ENCODE measurements around the gene GAN. TPM values are rescaled to one million over a fixed set of nuclear protein-coding genes. Genes with fewer than 3 reads are reported as not detected.
A peak's percentile ranks its signal among the peaks of the same experiment; 100 is the strongest.

The GAN gene
- total RNA-seq, 4 donors from 2014 or later = 12.9 to 15.7 (median 14.0) TPM

GRCh38 chr16:81315271-81316175, 761 bp downstream of the GAN start:
- TF ChIP-seq CTCF (IDR thresholded peaks at IDR 0.05) = peak in 2 of 4 experiments; percentile 15 to 35
- TF ChIP-seq EP300 (IDR thresholded peaks at IDR 0.05) = no peak
- no peak for TF ChIP-seq POLR2AphosphoS5 (IDR thresholded peaks at IDR 0.05)
- peak; percentile 21 to 41 for TF ChIP-seq POLR2A (IDR thresholded peaks at IDR 0.05)
- Histone ChIP-seq H3K9me3 (no peaks in the 10 kb centered on the region), H3K27ac (peak overlapping the region; percentile 85 to 94 (median 92)), H3K4me3 (peak overlapping the region; percentile 63 to 78), H3K27me3 (no peaks in the 10 kb centered on the region), H3K4me1 (peaks cover 7 to 63% (median 16%) of the 10 kb centered on the region in 3 donors), H3K36me3 (no peaks in the 10 kb centered on the region)
- peak; percentile 59 for ATAC-seq
- 0 to 6% methylated on average over 5 of the region's 88 CpGs for WGBS, 2 donors (ENCODE audit: low coverage in 1 of 2)

DNA sequence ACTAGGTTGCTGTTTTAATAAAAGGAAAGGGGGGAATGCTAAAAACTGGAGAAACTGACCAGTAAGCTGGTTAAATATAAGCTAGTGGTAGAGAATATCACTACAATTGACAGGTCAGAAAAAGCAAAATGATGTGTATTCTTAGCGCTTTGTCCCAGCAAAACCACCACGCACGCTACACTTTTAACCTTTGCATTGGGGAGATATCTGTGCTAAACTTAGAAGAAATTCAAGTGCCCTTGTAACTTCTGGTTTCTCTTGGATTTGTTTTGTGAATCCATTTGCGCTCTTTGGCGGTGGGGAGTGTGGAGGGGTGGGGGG, 1.4 kb downstream of the GAN start:
- H3K9me3 ChIP-seq = no peaks in the 10 kb centered on the region
- no peaks in the 10 kb centered on the region for H3K27me3 ChIP-seq
- WGBS, 2 donors (ENCODE audit: low coverage in 1 of 2) = 81 to 87% methylated on average over 3 to 5 of the region's 5 CpGs
- no peak for ATAC-seq
- H3K27ac ChIP-seq = peak overlapping the region in 3 of 4 donors; percentile 91 to 94 (median 92)
- TF ChIP-seq POLR2AphosphoS5 (IDR thresholded peaks at IDR 0.05) = no peak
- TF ChIP-seq CTCF (IDR thresholded peaks at IDR 0.05) = no peak
- no peak for TF ChIP-seq POLR2A (IDR thresholded peaks at IDR 0.05)
- TF ChIP-seq EP300 (IDR thresholded peaks at IDR 0.05) = no peak
- H3K36me3 ChIP-seq = no peaks in the 10 kb centered on the region
- H3K4me1 ChIP-seq = peaks cover 7 to 68% (median 16%) of the 10 kb centered on the region in 3 donors
- H3K4me3 ChIP-seq = peak overlapping the region; percentile 63 to 78

- Histone ChIP-seq H3K4me1 (peaks cover 3 to 65% (median 11%) of the 10 kb centered on the region in 3 donors), H3K27ac (no peak overlapping the region), H3K36me3 (no peaks in the 10 kb centered on the region), H3K4me3 (no peak overlapping the region), H3K9me3 (no peaks in the 10 kb centered on the region), H3K27me3 (no peaks in the 10 kb centered on the region)
- ATAC-seq = no peak
- TF ChIP-seq CTCF (IDR thresholded peaks at IDR 0.05) (no peak), POLR2AphosphoS5 (IDR thresholded peaks at IDR 0.05) (no peak), EP300 (IDR thresholded peaks at IDR 0.05) (no peak), POLR2A (IDR thresholded peaks at IDR 0.05) (no peak)
- 86 to 93% methylated on average over 4 to 6 of the region's 7 CpGs for WGBS, 2 donors (ENCODE audit: low coverage in 1 of 2)
Measured at GRCh38 chr16:81318711-81319110, 3.9 kb downstream of the GAN start.

- Histone ChIP-seq H3K4me1 (peaks cover 0 to 59% (median 6%) of the 10 kb centered on the region in 3 donors), H3K4me3 (no peak overlapping the region), H3K9me3 (no peaks in the 10 kb centered on the region), H3K27ac (no peak overlapping the region), H3K36me3 (no peaks in the 10 kb centered on the region), H3K27me3 (no peaks in the 10 kb centered on the region)
- no peak for ATAC-seq
- 33 to 44% methylated on average over 5 to 6 of the region's 6 CpGs for WGBS, 2 donors (ENCODE audit: low coverage in 1 of 2)
- no peak for TF ChIP-seq EP300 (IDR thresholded peaks at IDR 0.05)
Measured at GRCh38 chr16:81319221-81319912, 4.6 kb downstream of the GAN start.

DNA sequence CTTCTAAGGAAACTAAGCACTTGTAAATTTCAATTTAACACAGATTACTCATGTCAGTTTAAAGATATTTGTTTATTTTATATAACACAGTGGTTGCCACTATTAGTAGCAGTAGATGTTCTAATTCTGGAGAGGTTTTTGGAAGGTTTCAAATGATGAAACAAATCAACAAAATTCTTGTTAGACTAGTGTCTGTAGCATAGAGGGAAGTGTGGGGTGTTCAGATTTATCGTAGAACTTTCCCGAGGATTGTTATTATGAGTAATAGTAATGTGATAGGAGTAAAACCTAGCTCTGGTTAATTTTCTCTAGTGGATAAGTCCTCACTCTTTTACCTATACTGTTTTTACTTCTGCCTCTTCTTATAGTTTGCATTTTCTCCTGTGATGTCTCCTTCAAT, 6.3 kb downstream of the GAN start:
- no peak for ATAC-seq
- Histone ChIP-seq H3K4me1 (peaks cover 0 to 54% (median 4%) of the 10 kb centered on the region in 3 donors), H3K27me3 (no peaks in the 10 kb centered on the region), H3K9me3 (no peaks in the 10 kb centered on the region), H3K4me3 (no peak overlapping the region), H3K27ac (no peak overlapping the region), H3K36me3 (no peaks in the 10 kb centered on the region)
- no peak for TF ChIP-seq CTCF (IDR thresholded peaks at IDR 0.05)
- no peak for TF ChIP-seq POLR2AphosphoS5 (IDR thresholded peaks at IDR 0.05)
- no peak for TF ChIP-seq EP300 (IDR thresholded peaks at IDR 0.05)
- 41 to 84% methylated on average over 2 of the region's 2 CpGs for WGBS, 2 donors (ENCODE audit: low coverage in 1 of 2)

All from gastroesophageal sphincter (tissue), 4 donors.